SK-N-SH treated with all-trans-retinoic acid at 6 μM for 48 hours (cell line): Measurements from ENCODE around the gene SLC12A6.

Experiments used
- ATAC-seq: fragments of 200-7000 bp; cut with Tn5 transposase; 3 replicates; pipeline ENCODE4 v1.9.1; 2020; ENCODE audit warnings: mild to moderate bottlenecking, moderate library complexity
- ARNTL ChIP-seq: fragments of 450-650 bp; formaldehyde crosslinking; IDR thresholded peaks from 2 replicates; pipeline ENCODE4 v1.5.0; 2020; ENCODE audit warnings: low read depth, mild to moderate bottlenecking, moderate library complexity, borderline replicate concordance
- BACH2 ChIP-seq: fragments of 250-450 bp; sonication (Bioruptor Pico); IDR thresholded peaks from 2 replicates; pipeline ENCODE4 v1.9.0; 2021; ENCODE audit warnings: mild to moderate bottlenecking, borderline replicate concordance
- CREB5 ChIP-seq: fragments of 250-450 bp; sonication (Bioruptor Pico); IDR thresholded peaks from 2 replicates; pipeline ENCODE4 v1.5.1; 2020; ENCODE audit warnings: low read depth, mild to moderate bottlenecking, moderate library complexity
- CSDC2 ChIP-seq: fragments of 250-450 bp; sonication (Bioruptor Pico); IDR thresholded peaks from 2 replicates; pipeline ENCODE4 v1.5.0; 2020; ENCODE audit warnings: mild to moderate bottlenecking, moderate library complexity
- ESRRG ChIP-seq: fragments of 250-450 bp; sonication (Bioruptor Pico); IDR thresholded peaks from 2 replicates; pipeline ENCODE4 v1.6.1; 2021; ENCODE audit warnings: mild to moderate bottlenecking
- GLIS3 ChIP-seq: fragments of 250-450 bp; sonication (Bioruptor Pico); IDR thresholded peaks from 2 replicates; pipeline ENCODE4 v1.5.0; 2020; ENCODE audit warnings: mild to moderate bottlenecking, moderate library complexity
- ISL1 ChIP-seq: fragments of 250-450 bp; sonication (Bioruptor Pico); IDR thresholded peaks from 2 replicates; pipeline ENCODE4 v2.1.2; 2022; ENCODE audit warnings: mild to moderate bottlenecking, moderate library complexity
- OSR1 ChIP-seq: fragments of 250-450 bp; sonication (Bioruptor Pico); IDR thresholded peaks from 2 replicates; pipeline ENCODE4 v1.8.0; 2022; ENCODE audit warnings: moderate library complexity, mild to moderate bottlenecking, inconsistent platforms
- PATZ1 ChIP-seq: fragments of 250-450 bp; sonication (Bioruptor Pico); IDR thresholded peaks from 2 replicates; pipeline ENCODE4 v1.8.0; 2020; ENCODE audit warnings: mild to moderate bottlenecking, moderate library complexity, borderline replicate concordance
- POU6F1 ChIP-seq: fragments of 250-450 bp; sonication (Bioruptor Pico); IDR thresholded peaks from 2 replicates; pipeline ENCODE4 v1.8.0; 2021; ENCODE audit warnings: low read depth, mild to moderate bottlenecking, moderate library complexity, borderline replicate concordance
- PPARA ChIP-seq: fragments of 250-450 bp; sonication (Bioruptor Pico); IDR thresholded peaks from 2 replicates; pipeline ENCODE4 v1.5.0; 2020; ENCODE audit warnings: mild to moderate bottlenecking, borderline replicate concordance
- RARB ChIP-seq: fragments of 250-450 bp; sonication (Bioruptor Pico); IDR thresholded peaks from 2 replicates; pipeline ENCODE4 v1.8.0; 2021; ENCODE audit warnings: mild to moderate bottlenecking, moderate library complexity
- SNAI2 ChIP-seq: fragments of 250-450 bp; sonication (Bioruptor Pico); IDR thresholded peaks from 2 replicates; pipeline ENCODE4 v1.5.0; 2020; ENCODE audit warnings: mild to moderate bottlenecking, moderate library complexity
- TCF4 ChIP-seq: fragments of 250-450 bp; sonication (Bioruptor Pico); IDR thresholded peaks from 2 replicates; pipeline ENCODE4 v1.8.0; 2021; ENCODE audit warnings: mild to moderate bottlenecking, moderate library complexity, borderline replicate concordance
- TOX ChIP-seq: fragments of 250-450 bp; sonication (Bioruptor Pico); IDR thresholded peaks from 2 replicates; pipeline ENCODE4 v1.8.0; 2021; ENCODE audit warnings: mild to moderate bottlenecking, moderate library complexity, borderline replicate concordance
- ZFP3 ChIP-seq: fragments of 250-450 bp; sonication (Bioruptor Pico); IDR thresholded peaks from 2 replicates; pipeline ENCODE4 v1.5.0; 2020; ENCODE audit warnings: mild to moderate bottlenecking, moderate library complexity
- ZFP30 ChIP-seq: fragments of 450-650 bp; formaldehyde crosslinking; IDR thresholded peaks from 2 replicates; pipeline ENCODE4 v1.5.0; 2022; ENCODE audit warnings: mild to moderate bottlenecking, moderate library complexity
- ZNF565 ChIP-seq: fragments of 450-650 bp; formaldehyde crosslinking; conservative IDR thresholded peaks from 2 replicates; pipeline ENCODE4 v1.5.0; 2020; ENCODE audit warnings: low read depth, mild to moderate bottlenecking, moderate library complexity
- ZNF70 ChIP-seq: fragments of 450-650 bp; formaldehyde crosslinking; IDR thresholded peaks from 2 replicates; pipeline ENCODE4 v1.5.0; 2020; ENCODE audit warnings: mild to moderate bottlenecking, moderate library complexity
- ZNF8 ChIP-seq: fragments of 450-650 bp; formaldehyde crosslinking; IDR thresholded peaks from 2 replicates; pipeline ENCODE4 v1.5.0; 2020; ENCODE audit warnings: mild to moderate bottlenecking, moderate library complexity
- TF ChIP-seq, protein P1 (sequence below): fragments of 250-450 bp; sonication (Bioruptor Pico); IDR thresholded peaks from 2 replicates; pipeline ENCODE4 v1.5.0; 2020; ENCODE audit warnings: mild to moderate bottlenecking, moderate library complexity
- TF ChIP-seq, protein P2 (sequence below): fragments of 250-450 bp; sonication (Bioruptor Pico); IDR thresholded peaks from 2 replicates; pipeline ENCODE4 v1.5.1; 2021; ENCODE audit warnings: mild to moderate bottlenecking, moderate library complexity

Gene SLC12A6

DNA sequence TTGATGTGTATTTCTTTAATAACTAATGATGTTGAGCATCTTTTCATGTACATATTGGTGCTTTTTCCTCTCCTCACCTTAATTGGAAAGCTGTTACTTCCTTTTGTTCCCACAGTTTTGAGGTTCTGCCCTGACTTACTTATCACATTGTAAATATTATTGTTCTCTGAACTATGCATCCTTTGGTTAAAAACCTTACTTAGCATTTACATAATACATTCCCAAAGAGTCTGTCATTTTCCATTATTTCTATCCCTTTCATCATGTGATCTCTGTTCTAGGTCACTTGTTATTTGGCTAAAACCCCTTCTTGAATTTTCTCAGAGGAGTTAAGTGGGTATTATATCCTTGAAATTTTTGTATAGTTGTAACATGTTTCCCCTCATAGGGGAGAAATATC is 33.0 kb downstream of the SLC12A6 start:
- TF ChIP-seq POU6F1 (no peak), ZFP3 (CRISPR knock-in tag) (no peak), ZNF565 (CRISPR knock-in tag) (no peak), OSR1 (no peak), ARNTL (CRISPR knock-in tag) (no peak), ISL1 (CRISPR knock-in tag) (no peak), CSDC2 (no peak), ESRRG (CRISPR knock-in tag) (no peak), PATZ1 (CRISPR knock-in tag) (no peak), TOX (CRISPR knock-in tag) (no peak), GLIS3 (CRISPR knock-in tag) (no peak), ZNF70 (CRISPR knock-in tag) (no peak), PPARA (no peak), BACH2 (no peak), ZFP30 (CRISPR knock-in tag) (no peak)
- TF ChIP-seq, protein P1, sequence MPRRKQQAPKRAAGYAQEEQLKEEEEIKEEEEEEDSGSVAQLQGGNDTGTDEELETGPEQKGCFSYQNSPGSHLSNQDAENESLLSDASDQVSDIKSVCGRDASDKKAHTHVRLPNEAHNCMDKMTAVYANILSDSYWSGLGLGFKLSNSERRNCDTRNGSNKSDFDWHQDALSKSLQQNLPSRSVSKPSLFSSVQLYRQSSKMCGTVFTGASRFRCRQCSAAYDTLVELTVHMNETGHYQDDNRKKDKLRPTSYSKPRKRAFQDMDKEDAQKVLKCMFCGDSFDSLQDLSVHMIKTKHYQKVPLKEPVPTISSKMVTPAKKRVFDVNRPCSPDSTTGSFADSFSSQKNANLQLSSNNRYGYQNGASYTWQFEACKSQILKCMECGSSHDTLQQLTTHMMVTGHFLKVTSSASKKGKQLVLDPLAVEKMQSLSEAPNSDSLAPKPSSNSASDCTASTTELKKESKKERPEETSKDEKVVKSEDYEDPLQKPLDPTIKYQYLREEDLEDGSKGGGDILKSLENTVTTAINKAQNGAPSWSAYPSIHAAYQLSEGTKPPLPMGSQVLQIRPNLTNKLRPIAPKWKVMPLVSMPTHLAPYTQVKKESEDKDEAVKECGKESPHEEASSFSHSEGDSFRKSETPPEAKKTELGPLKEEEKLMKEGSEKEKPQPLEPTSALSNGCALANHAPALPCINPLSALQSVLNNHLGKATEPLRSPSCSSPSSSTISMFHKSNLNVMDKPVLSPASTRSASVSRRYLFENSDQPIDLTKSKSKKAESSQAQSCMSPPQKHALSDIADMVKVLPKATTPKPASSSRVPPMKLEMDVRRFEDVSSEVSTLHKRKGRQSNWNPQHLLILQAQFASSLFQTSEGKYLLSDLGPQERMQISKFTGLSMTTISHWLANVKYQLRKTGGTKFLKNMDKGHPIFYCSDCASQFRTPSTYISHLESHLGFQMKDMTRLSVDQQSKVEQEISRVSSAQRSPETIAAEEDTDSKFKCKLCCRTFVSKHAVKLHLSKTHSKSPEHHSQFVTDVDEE (CRISPR knock-in tag) = no peak
- TF ChIP-seq, all 23 proteins: peak for 0
- no peak for ATAC-seq

GRCh38 chr15:34301058-34301457 is 36.5 kb downstream of the SLC12A6 start:
- ATAC-seq = no peak
- TF ChIP-seq GLIS3 (CRISPR knock-in tag) (no peak), PPARA (no peak), ARNTL (CRISPR knock-in tag) (no peak), BACH2 (no peak), CSDC2 (no peak), SNAI2 (CRISPR knock-in tag) (no peak), TCF4 (CRISPR knock-in tag) (no peak), ZNF8 (CRISPR knock-in tag) (no peak), CREB5 (CRISPR knock-in tag) (no peak), RARB (CRISPR knock-in tag) (no peak), ISL1 (CRISPR knock-in tag) (no peak), ESRRG (CRISPR knock-in tag) (no peak), ZFP30 (CRISPR knock-in tag) (no peak), POU6F1 (no peak), ZNF565 (CRISPR knock-in tag) (no peak), TOX (CRISPR knock-in tag) (no peak)
- TF ChIP-seq, protein P2, sequence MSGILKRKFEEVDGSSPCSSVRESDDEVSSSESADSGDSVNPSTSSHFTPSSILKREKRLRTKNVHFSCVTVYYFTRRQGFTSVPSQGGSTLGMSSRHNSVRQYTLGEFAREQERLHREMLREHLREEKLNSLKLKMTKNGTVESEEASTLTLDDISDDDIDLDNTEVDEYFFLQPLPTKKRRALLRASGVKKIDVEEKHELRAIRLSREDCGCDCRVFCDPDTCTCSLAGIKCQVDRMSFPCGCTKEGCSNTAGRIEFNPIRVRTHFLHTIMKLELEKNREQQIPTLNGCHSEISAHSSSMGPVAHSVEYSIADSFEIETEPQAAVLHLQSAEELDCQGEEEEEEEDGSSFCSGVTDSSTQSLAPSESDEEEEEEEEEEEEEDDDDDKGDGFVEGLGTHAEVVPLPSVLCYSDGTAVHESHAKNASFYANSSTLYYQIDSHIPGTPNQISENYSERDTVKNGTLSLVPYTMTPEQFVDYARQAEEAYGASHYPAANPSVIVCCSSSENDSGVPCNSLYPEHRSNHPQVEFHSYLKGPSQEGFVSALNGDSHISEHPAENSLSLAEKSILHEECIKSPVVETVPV (CRISPR knock-in tag) = no peak
- TF ChIP-seq, protein P1 (CRISPR knock-in tag) = no peak
- TF ChIP-seq, all 23 proteins: peak for 0
